Cortex of kidney (tissue), 1 donor: ENCODE results near the gene SH3GL3.

ENCODE experiments used
- DNase-seq: peaks from one replicate; lab custom pipeline; 2025; lab: John Stamatoyannopoulos, UW

SH3GL3 gene

GRCh38 chr15:83613714-83614113 is 166.6 kb downstream of the SH3GL3 start:
- no peak for DNase-seq

DNA sequence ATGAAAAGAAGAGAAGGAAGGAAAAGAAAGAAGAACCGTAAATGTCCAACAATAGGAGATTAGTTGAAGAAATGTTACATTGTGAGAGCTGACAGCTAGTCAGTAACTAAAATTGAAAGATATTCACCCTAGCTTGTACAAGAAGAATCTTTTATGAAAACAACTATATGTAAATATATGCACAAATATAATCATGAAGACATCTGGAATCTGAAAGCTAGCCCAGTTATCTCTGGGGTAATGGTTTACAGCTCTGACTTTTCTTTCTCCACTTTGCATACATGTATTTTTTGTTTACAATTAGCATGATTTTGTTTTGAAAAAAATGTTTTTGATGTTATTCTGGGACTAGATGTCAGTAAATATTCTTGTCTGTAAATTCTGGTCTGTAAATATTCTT is 169.7 kb downstream of the SH3GL3 start:
- no peak for DNase-seq

GRCh38 chr15:83626171-83626802 is 179.1 kb downstream of the SH3GL3 start:
- no peak for DNase-seq

- no peak for DNase-seq
Measured at GRCh38 chr15:83631534-83631933, 184.4 kb downstream of the SH3GL3 start.

GRCh38 chr15:83643201-83643600 is 196.1 kb downstream of the SH3GL3 start:
- no peak for DNase-seq

DNA sequence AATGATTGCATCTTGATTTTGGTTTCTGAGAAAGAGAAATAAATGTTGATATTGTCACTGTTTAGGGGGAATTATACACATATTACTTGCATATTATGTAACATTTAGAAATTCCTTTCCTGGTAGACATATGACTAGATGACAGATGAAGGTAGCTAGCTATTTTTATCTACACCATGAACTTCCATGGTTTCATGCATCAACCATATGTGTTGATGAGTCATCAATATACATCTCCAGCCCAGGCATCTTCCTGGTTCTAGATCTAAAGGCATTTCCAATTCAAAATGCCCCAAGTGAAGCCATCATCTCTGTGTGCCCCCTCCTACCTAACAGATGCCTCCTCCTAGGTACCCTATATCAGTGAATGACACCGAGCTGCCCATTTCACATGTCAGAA is 197.3 kb downstream of the SH3GL3 start:
- DNase-seq = no peak

GRCh38 chr15:83650831-83651230 is 203.7 kb downstream of the SH3GL3 start:
- no peak for DNase-seq

- DNase-seq = no peak
Measured at GRCh38 chr15:83651541-83651940, 204.4 kb downstream of the SH3GL3 start.

DNA sequence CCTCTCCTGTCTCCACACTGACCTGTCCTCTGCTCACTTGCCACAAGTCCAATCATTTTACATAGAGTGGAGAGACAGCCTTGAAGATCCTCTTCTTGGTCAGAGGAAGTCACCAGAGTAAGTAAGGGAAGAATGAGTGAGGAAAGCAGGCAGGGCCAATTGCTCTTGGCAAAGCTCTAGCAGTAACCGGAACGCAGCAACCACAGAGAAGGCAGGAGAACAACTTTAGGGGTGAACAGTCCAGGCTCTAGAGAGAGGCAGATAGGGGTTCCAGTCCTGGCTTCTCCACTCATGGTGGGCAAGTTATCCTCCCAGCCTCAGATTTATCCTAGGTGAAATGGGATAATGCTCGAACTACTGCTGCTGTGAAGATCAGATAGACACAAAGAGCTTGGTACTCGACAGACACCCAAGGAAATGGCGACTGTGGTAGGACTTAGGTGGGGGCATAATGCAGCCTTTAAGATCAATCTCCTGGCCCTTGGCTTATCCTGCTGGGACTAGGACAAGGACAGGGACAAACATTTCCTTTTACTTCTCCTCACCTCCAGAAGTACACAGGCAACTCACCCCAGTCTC is 205.6 kb downstream of the SH3GL3 start:
- DNase-seq = no peak

DNA sequence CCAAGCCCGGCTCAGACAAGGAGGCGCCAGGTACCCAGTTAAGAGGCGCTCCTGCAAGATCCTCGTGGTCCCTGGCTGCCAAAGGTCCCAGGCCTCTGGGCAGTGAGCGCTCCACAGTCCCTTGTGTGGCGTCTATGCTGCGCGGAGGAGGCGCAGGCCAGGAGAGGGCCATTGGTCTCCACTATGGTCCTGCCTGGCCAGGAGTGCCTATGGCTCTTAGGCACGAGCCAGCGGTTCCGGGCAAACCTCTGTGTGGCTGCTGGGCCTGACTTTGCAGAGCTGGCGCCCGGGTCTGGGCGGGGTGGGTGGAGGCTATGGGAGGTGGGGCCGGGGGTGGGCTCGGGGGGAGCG is 206.1 kb downstream of the SH3GL3 start:
- no peak for DNase-seq

GRCh38 chr15:83653639-83654378 is 206.7 kb downstream of the SH3GL3 start, which contains the start of gene ADAMTSL3:
TSS of gene ADAMTSL3 (plus strand) at chr15:83654123. CDS start at chr15:83655762, 1,639 bp downstream.
- no peak for DNase-seq

DNA sequence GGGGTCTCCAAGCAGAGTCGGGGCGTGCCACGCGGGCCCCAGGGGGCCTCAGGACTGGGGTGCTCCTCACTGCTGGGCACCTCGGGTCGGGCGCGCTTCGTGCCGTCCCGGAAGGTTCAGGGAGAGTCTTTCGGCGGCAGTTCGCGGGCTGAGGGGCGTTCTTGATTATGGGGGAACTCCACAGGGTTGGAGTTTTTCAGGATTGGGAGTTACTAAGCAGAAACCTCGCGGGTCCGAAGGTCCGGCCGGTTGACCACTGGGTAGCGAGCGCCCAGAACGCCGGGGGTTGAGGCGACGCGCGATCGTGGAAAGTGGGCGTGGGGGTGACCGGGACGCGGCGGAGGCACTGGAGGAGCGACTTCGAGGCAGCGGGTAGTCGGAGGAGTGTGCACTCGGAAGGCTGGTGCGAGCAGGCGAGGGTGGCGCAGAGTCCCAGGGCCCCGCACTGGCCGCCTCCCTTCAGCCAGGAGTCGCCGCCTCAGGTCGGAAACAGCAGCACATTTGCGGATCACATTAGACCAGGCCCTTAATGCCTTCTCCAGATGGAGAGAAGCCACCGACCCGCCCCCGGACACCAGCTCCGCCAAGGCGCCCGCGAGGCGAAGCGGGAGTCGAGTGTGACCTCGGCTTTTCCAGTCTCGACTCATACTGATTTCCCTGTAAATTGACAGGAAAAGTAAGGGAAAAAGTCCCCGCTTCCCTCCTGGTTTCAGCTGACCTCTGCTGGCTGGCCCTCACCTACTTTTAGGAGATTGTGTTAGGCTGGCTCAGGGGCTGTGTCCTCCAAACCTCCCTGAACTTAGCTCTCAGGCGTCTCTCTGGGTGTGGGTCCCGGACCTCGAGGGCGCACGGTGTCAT is 207.5 kb downstream of the SH3GL3 start:
- no peak for DNase-seq

DNA sequence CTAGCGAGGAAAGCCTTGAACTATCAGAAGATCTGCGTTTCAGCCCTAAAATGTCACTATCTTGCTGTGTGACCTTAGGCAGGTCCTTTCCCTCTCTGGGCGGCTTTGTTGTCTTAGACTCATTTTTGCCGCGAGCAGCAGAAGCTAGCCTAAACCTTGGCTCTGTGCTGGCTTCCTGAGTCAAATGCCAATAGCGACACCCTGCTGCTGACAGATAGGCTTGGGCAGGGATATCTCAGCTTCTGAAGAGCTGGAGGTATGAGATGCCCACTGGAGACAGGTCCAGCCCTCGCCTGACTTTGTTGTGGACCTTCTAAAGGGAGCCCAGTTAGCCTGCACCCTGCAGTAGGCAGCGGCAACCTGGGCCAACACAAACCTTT is 208.1 kb downstream of the SH3GL3 start:
- DNase-seq = no peak

- DNase-seq = no peak
Measured at GRCh38 chr15:83656192-83656591, 209.1 kb downstream of the SH3GL3 start.

GRCh38 chr15:83656943-83657528 is 209.9 kb downstream of the SH3GL3 start:
- no peak for DNase-seq

- DNase-seq = no peak
Measured at GRCh38 chr15:83657549-83657948, 210.4 kb downstream of the SH3GL3 start.

GRCh38 chr15:83658430-83659416 is 211.6 kb downstream of the SH3GL3 start:
- no peak for DNase-seq

DNA sequence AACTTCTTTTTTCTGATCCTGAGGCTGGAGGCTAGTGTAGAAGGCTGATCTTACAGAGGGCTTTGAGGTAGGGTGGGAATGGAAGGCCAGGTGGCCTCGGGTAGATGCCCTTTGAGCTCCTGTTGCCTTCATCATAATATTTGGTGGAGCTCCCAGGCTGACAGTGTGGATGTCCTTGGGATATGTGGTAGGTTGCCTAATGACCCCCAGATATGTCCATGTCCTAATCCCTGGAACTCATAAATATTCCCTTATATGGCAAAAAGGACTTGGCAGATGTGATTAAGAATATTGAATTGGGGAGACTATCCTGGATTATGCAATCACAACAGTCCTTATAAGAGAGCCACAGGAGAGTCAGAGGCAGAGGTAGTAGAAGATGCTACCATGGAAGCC is 212.3 kb downstream of the SH3GL3 start:
- no peak for DNase-seq

GRCh38 chr15:83665480-83665879 is 218.3 kb downstream of the SH3GL3 start:
- DNase-seq = no peak
